ENCODE results near the gene STK32B.

DNA sequence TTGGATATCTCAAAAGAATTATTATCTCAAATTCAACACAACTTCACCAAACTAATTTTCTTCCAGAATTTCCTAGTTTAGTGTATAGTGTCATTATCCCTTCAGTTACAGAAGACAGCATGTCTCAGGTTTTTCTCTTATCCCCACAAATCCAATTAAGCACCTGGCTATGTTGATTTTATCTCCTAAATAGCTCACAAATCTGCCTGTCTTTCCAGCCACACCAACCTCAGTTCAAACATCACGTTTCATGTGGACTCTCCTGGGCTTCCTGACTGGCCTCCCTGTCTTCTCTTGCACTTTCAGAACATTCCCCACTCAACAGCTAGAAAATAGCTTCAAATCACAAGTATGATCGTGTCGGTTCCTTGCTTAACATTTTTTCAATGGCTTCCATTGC lies 14.8 kb downstream of the STK32B start:
- TF ChIP-seq, protein P1, sequence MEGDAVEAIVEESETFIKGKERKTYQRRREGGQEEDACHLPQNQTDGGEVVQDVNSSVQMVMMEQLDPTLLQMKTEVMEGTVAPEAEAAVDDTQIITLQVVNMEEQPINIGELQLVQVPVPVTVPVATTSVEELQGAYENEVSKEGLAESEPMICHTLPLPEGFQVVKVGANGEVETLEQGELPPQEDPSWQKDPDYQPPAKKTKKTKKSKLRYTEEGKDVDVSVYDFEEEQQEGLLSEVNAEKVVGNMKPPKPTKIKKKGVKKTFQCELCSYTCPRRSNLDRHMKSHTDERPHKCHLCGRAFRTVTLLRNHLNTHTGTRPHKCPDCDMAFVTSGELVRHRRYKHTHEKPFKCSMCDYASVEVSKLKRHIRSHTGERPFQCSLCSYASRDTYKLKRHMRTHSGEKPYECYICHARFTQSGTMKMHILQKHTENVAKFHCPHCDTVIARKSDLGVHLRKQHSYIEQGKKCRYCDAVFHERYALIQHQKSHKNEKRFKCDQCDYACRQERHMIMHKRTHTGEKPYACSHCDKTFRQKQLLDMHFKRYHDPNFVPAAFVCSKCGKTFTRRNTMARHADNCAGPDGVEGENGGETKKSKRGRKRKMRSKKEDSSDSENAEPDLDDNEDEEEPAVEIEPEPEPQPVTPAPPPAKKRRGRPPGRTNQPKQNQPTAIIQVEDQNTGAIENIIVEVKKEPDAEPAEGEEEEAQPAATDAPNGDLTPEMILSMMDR (IDR thresholded peaks at IDR 0.05) = no peak
- TF ChIP-seq POLR2A (IDR thresholded peaks at IDR 0.05) = no peak
- no peak for TF ChIP-seq POLR2AphosphoS5 (IDR thresholded peaks at IDR 0.05)
- no peak for TF ChIP-seq EP300 (IDR thresholded peaks at IDR 0.05)

Measured in stomach (tissue), 4 donors.